ENCODE results near the gene MYH7B.

MYH7B gene

DNA sequence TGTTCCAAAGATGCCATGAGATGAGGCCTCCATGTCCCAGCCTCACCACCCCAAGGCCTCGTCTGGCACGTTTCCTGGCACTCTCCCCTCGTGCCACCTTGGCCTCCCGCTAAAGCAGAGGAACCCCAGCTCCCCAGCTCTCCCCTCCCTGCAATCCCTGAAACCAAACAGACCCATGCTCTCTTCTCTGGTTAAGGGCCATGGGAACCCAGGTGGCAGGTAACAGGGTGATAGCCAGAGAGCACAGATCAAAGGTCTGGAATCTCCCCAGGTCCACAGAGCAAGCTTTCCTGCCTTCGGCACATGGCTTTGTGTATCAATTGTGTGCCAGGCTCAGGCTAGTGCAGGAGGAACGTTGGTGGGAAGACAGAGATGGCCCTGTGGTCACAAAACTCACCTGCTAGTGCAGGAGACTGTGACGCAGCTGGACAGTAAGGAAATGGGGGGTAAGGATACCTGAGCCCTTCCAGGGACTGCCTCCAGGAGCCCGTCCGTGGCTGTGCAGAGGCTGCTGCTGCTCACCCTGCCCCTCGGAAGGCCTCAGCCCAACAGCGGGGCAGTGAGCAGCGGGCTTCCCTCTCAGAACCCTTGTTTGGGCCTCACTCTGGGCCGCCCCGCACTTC lies 39.0 kb downstream of the MYH7B start:
- no peak for DNase-seq

GRCh38 chr20:34995192-34995591 lies 39.5 kb downstream of the MYH7B start:
- no peak for DNase-seq

- no peak for DNase-seq
Measured at GRCh38 chr20:34995696-34996095, 40.0 kb downstream of the MYH7B start.

- DNase-seq, result no peak
Measured at GRCh38 chr20:34996243-34997028, 40.8 kb downstream of the MYH7B start.

DNA sequence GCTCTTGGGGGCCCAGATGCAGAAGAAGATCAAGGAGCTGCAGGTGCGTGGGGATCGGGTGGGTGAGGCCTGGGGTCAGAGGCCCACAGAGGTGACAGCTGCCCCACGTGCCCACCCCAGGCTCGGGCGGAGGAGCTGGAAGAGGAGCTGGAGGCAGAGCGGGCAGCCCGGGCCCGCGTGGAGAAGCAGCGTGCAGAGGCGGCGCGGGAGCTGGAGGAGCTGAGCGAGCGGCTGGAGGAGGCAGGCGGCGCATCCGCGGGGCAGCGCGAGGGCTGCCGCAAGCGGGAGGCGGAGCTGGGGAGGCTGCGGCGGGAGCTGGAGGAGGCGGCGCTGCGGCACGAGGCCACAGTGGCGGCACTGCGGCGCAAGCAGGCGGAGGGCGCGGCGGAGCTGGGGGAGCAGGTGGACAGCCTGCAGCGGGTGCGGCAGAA lies 41.5 kb downstream of the MYH7B start:
- no peak for DNase-seq

DNA sequence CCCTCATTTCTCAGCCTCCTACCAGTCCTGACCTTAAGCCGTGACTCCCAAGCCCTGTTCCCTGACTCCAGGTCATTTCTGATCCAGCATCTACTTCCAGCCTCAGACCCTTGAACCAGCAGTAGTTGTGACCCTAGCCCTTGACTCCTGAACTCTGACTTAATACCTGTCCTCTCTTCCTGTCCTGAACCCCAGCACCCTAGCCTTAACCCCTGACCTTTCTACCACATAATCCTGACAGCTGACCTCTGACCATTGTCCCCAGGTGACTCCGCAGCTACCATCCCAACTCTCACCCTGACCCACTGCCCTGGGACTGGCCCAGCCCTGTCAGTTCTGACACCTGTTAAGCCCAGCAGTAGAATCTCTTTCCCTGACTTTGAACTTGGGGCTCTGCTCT lies 42.1 kb downstream of the MYH7B start:
- no peak for DNase-seq

- DNase-seq, result no peak
Measured at GRCh38 chr20:34998331-34998950, 42.8 kb downstream of the MYH7B start.

DNA sequence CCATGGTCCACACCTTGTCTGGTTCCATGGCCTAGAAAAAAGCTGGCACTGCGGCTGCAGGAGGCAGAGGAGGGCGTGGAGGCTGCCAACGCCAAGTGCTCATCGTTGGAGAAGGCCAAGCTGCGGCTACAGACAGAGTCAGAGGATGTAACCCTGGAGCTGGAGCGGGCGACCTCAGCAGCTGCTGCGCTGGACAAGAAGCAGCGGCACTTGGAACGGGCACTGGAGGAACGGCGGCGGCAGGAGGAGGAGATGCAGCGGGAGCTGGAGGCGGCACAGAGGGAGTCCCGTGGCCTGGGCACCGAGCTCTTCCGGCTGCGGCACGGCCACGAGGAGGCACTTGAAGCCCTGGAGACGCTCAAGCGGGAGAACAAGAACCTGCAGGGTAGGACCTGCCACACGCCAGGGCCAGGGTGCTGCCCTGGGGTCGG lies 43.4 kb downstream of the MYH7B start:
- no peak for DNase-seq

DNA sequence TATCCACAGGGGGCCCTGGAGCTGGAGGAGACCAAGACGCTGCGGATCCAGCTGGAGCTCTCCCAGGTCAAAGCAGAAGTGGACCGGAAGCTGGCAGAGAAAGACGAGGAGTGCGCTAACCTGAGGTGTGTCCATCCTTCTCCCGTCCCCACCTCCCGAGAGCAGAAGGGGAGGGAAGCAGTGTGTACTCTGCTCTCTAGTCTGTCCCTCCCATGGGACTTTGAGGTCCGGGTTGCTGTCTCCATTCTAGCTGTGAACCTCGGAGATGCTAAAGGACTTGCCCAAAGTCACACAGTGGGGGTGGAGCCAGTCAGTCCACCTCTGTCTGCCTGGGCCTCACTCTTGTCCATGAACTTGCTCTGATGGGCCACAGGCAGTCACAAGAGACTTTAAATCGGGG lies 44.1 kb downstream of the MYH7B start:
- no peak for DNase-seq

DNA sequence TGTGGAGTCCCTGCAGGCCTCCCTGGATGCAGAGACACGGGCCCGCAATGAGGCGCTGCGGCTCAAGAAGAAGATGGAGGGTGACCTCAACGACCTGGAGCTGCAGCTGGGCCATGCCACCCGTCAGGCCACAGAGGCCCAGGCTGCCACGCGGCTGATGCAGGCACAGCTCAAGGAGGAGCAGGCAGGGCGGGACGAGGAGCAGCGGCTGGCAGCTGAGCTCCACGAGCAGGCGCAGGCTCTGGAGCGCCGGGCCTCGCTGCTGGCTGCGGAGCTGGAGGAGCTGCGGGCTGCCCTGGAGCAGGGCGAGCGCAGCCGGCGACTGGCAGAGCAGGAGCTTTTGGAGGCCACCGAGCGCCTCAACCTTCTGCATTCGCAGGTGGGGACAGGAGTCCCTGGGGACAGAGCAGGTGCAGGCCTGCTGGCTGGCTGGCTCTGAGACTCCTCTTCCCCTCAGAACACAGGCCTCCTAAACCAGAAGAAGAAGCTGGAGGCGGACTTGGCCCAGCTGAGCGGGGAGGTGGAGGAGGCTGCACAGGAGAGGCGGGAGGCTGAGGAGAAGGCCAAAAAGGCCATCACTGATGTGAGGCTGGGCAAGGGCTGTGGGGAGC lies 44.7 kb downstream of the MYH7B start:
- DNase-seq, result no peak

- DNase-seq, result no peak
Measured at GRCh38 chr20:35000922-35001595, 45.4 kb downstream of the MYH7B start.

GRCh38 chr20:35001596-35002362 lies 46.1 kb downstream of the MYH7B start:
- DNase-seq, result no peak

- DNase-seq, result no peak
Measured at GRCh38 chr20:35002426-35003210, 47.0 kb downstream of the MYH7B start.

- DNase-seq, result no peak
Measured at GRCh38 chr20:35003211-35004031, 47.8 kb downstream of the MYH7B start.

- DNase-seq, result no peak
Measured at GRCh38 chr20:35004051-35004725, 48.5 kb downstream of the MYH7B start.

GRCh38 chr20:35004749-35005462 lies 49.2 kb downstream of the MYH7B start:
- DNase-seq, result no peak

Data from CD4-positive, alpha-beta T cell treated with Interleukin-17A for 1 hour (primary cell).